Endometrial microvascular endothelial cells (primary cell): Measurements from ENCODE around the gene KIAA1755. TPM values are rescaled to one million over a fixed set of nuclear protein-coding genes. Genes with fewer than 3 reads are reported as not detected.

ENCODE experiments used
- in situ Hi-C: cut with HindIII; loops from 2 replicates; pipeline ENCODE4 v1.10.0; 2017; ENCODE audit warnings: low sequenced_read_pairs, low pct_unique_long_range_greater_than_20kb; ENCODE audit errors: inconsistent ontology term
- total RNA-seq: library from RNA; depleted of rRNA; stranded (reverse); fragments of >200 nt; gene quantifications from one replicate; pipeline ENCODE4 v1.2.3, GENCODE V29; 2015; ENCODE audit errors: inconsistent ontology term

Gene KIAA1755
- 1.0 TPM for total RNA-seq

DNA sequence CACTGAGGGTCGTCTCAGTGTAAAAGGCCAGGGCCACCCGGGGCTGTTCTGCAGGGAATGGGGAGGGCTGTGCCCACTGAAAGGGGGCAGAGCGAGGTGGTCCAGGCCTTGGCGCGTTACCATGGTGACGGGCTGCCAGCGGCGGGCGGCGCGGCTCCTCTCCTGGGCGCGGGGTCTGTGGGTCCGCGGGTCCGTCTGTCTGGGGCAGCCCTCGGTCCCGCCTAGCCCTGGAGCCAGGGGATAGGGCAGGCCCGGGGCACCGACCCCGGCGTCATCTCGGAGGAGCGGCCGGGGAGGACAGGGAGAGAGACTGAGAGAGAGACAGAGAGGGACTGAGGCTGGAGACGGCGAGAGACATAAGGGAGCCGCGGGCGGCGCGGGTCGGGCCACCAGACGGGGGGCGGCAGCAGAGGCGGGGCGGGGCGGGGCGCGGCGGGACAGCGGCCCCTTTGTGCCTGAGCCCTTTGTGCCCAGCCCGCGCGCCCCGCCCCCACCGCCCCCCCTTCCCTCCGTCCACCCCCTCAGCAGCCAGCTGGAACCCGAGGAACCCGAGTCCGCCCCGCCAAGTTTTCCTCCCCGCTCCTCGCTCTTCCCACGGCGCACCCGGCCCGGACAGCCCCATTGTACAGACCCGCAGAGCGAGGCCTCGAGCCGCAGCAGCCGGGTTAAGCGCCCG lies at the start of gene KIAA1755:
TSS of gene KIAA1755 (minus strand) at position 358 of the 676 bp plus-strand sequence. CDS start at position 123, 235 bp downstream.
- in situ Hi-C loops = no loop called here

DNA sequence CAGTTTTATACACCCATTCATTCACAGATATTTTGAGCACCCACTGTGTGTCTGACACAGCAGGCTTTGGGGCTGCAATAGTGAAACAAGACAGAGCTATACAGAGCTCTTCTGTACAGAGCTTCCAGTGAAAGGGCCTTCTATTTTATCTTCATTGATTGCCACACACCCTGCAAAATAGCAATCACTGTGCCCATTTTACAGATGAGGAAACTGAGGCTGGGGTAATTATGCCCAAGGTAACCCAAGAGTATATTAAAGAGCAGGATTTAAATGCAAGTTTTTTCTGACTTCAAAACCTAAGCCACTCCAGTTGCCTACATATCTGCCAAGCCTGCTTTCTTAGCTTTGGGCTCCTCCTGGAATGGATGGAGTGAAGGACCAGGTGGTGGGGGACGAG lies 47.9 kb upstream of the KIAA1755 start:
- in situ Hi-C loops = no loop called here

- in situ Hi-C loops = no loop called here
Observed at GRCh38 chr20:38308047-38308438, 47.5 kb upstream of the KIAA1755 start.

DNA sequence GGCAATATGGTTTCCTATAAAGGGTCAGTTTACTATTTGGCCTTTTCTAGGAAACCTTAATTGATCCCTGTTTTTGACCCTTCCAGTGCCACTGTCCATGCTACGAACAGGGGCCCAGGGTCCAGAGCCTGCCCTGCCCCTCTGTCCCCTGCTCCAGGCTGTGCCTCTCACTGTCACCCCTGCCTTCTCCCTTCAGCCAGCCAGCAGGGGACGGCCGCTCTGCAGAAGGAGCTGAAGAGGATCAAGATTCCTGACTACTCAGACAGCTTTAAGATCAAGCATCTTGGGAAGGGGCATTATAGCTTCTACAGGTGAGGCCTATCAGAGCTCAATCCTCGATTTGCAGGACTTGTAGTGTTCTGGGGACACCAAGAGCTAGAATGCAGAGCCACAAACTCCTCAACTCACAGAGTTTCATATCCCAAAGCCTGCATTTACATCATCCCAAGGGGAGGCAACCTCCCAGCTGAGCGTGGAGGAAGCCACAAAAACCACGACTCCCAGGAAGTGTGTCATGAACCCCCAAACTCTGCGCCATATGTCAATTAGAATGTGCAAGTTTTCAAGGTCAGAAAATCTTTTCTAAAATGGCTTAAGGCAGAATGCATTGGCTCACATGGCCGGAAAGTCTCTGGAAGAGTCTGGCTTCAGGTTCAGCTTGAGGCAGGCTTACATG lies 47.0 kb upstream of the KIAA1755 start:
- in situ Hi-C loops = no loop called here

DNA sequence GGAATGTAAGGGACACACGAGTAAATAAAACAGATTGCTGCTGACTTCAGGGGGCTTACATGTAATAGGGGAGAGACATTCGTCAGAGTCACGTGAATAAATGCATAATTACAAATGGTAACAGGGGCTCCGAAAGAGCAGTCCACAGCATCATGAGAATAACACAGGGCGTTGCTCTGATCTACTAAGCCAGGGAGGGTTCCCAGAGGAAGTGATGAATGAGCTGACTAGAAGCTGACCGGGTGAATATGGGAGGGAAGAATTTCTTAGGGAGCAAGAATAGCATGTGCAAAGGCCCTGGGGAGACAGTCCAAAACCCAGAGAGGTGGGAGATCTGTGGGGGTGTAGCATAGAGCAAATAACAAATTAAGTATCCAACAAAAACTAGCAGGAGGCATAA lies 45.8 kb upstream of the KIAA1755 start:
- in situ Hi-C loops = no loop called here

DNA sequence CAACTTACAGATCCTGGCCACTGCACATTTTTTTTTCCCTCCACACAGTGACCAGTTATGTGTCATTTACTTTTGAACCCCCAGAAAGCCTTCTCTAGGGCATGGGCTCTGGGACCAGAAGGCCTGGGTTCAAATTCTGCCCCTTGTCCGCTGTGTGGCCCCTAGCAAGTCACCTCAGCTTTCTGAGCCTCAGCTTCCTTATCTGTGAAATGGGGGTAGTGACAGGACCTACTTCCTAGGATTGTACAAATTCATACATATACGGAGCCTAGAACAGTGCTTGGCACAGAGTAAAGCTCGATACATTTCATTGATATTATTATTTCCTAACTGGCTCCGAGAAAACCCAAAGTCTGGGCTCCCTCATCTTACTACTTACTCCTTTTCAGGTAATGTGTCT lies 45.0 kb upstream of the KIAA1755 start:
- in situ Hi-C loops = no loop called here

GRCh38 chr20:38304845-38305447 lies 44.4 kb upstream of the KIAA1755 start:
- in situ Hi-C loops = no loop called here

- in situ Hi-C loops = no loop called here
Observed at GRCh38 chr20:38303908-38304379, 43.4 kb upstream of the KIAA1755 start, which contains the start of gene BPI. Gene BPI (plus strand): TSS chr20:38304156. CDS start chr20:38304224, 68 bp downstream.

DNA sequence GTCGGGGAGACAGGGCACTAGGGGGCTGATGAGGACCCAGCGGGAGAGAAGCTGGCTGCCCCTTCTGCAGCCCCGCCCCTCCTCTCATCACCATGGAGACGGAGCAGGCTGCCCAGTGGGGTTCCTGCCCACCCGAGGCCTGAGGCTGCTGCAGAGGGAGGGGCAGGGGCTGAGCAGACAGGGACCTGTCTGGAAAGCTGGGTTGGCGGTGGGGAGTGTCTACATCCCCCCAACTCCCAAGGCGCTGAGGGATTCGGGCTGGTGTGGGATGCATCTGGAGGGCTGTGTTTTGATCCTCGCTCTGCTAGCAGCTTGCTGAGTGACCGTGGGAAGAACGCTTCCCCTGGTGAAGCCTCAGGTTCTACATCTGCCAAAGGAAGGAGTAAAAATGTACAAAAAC lies 42.3 kb upstream of the KIAA1755 start:
- in situ Hi-C loops = no loop called here

- in situ Hi-C loops = no loop called here
Observed at GRCh38 chr20:38301309-38301708, 40.8 kb upstream of the KIAA1755 start.

- in situ Hi-C loops = no loop called here
Observed at GRCh38 chr20:38300438-38300837, 39.9 kb upstream of the KIAA1755 start.

DNA sequence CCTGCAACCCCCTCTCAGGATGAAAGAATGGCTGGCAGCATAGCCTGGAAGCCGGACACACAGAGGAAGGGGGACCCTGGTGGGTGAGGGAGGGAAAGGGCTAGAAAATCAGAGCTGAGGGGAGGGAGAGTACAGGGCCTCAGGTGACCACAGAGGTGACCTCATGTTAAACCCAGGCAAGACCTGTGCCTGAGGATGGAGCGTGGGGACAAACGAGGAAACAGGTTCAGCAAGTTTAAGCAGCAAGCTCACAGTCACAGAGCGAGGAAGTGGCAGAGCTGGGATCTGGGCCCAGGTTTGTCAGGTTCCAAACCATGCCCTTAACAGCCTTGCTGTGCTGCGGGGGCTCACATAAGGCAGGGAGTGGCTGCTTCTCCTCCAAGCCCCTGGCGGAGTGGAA lies 39.4 kb upstream of the KIAA1755 start:
- in situ Hi-C loops = no loop called here

- in situ Hi-C loops = no loop called here
Observed at GRCh38 chr20:38298768-38299288, 38.3 kb upstream of the KIAA1755 start.

- in situ Hi-C loops = no loop called here
Observed at GRCh38 chr20:38297916-38298674, 37.6 kb upstream of the KIAA1755 start.

- in situ Hi-C loops = no loop called here
Observed at GRCh38 chr20:38296433-38296832, 35.9 kb upstream of the KIAA1755 start.

GRCh38 chr20:38295811-38296210 lies 35.3 kb upstream of the KIAA1755 start:
- in situ Hi-C loops = no loop called here

GRCh38 chr20:38294076-38294591 lies 33.6 kb upstream of the KIAA1755 start:
- in situ Hi-C loops = no loop called here

DNA sequence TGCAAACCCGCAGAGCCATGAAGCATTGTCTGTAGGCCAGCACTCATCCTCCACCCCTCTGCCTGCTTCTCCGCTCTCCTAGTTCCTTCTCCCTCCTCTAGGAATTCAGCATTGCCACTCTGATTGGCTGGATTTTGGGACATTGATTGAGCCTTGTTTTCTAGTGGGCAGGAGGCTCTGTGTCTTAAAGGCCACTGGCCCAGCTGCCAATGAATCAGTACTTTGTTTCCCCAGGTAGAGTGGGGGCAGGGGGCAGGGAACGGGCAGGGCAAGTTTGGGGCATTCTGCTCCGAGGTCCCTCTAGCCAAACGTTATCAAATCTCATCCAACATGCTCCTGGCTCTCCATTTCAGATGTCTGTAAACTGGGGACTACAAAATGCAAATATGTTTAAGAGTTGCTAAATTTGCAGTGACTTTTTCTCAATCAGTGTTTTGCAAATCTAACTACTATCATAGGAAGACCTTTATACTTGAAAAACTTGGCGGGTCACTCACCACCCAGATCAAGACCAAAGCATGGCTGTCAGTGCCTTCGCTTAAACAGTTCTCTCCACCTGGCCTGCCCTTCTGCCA lies 33.0 kb upstream of the KIAA1755 start:
- in situ Hi-C loops = no loop called here
